Measurements from ENCODE around the gene SYNE3.

SYNE3 gene

GRCh38 chr14:95504135-95505029 is 12.1 kb downstream of the SYNE3 start:
- DNase-seq = no peak

- no peak for DNase-seq
Measured at GRCh38 chr14:95503365-95504134, 12.9 kb downstream of the SYNE3 start.

- no peak for DNase-seq
Measured at GRCh38 chr14:95502381-95502950, 14.0 kb downstream of the SYNE3 start.

GRCh38 chr14:95500772-95501401 is 15.6 kb downstream of the SYNE3 start:
- no peak for DNase-seq

GRCh38 chr14:95500201-95500681 is 16.2 kb downstream of the SYNE3 start:
- DNase-seq = no peak

- DNase-seq = no peak
Measured at GRCh38 chr14:95499354-95499750, 17.1 kb downstream of the SYNE3 start.

GRCh38 chr14:95498622-95499353 is 17.7 kb downstream of the SYNE3 start:
- no peak for DNase-seq

- no peak for DNase-seq
Measured at GRCh38 chr14:95497561-95498011, 18.9 kb downstream of the SYNE3 start.

- DNase-seq = no peak
Measured at GRCh38 chr14:95496690-95497259, 19.7 kb downstream of the SYNE3 start.

- DNase-seq = no peak
Measured at GRCh38 chr14:95496111-95496681, 20.3 kb downstream of the SYNE3 start.

GRCh38 chr14:95495538-95496025 is 20.9 kb downstream of the SYNE3 start:
- no peak for DNase-seq

GRCh38 chr14:95495076-95495475 is 21.4 kb downstream of the SYNE3 start:
- no peak for DNase-seq

- DNase-seq = no peak
Measured at GRCh38 chr14:95494456-95494855, 22.0 kb downstream of the SYNE3 start.

GRCh38 chr14:95493976-95494375 is 22.5 kb downstream of the SYNE3 start:
- DNase-seq = no peak

- DNase-seq = no peak
Measured at GRCh38 chr14:95493503-95493902, 22.9 kb downstream of the SYNE3 start.

GRCh38 chr14:95491936-95492608 is 24.4 kb downstream of the SYNE3 start:
- DNase-seq = no peak

GRCh38 chr14:95490727-95491451 is 25.6 kb downstream of the SYNE3 start:
- no peak for DNase-seq

- DNase-seq = no peak
Measured at GRCh38 chr14:95490138-95490509, 26.3 kb downstream of the SYNE3 start.

GRCh38 chr14:95489214-95490137 is 27.0 kb downstream of the SYNE3 start:
- no peak for DNase-seq

Measured in DMS53 (cell line).